Measurements from ENCODE around the gene STAMBP.

Gene STAMBP

GRCh38 chr2:73906847-73907505 is 78.2 kb downstream of the STAMBP start:
- Histone ChIP-seq H3K27me3 (no peaks in the 10 kb centered on the region), H3K9me3 (no peaks in the 10 kb centered on the region), H3K4me3 (ENCODE audit: low read depth, low read length) (no peak overlapping the region), H3K36me3 (no peaks in the 10 kb centered on the region), H3K4me1 (no peaks in the 10 kb centered on the region)
- no peak for TF ChIP-seq CTCF (IDR thresholded peaks at IDR 0.05; ENCODE audit: low read depth, low read length)
- no peak for DNase-seq

- H3K9me3 ChIP-seq, result no peaks in the 10 kb centered on the region
- no peak overlapping the region for H3K4me3 ChIP-seq (ENCODE audit: low read depth, low read length)
- no peaks in the 10 kb centered on the region for H3K4me1 ChIP-seq
- H3K27me3 ChIP-seq, result no peaks in the 10 kb centered on the region
- H3K36me3 ChIP-seq, result no peaks in the 10 kb centered on the region
- TF ChIP-seq CTCF (IDR thresholded peaks at IDR 0.05; ENCODE audit: low read depth, low read length), result peak; percentile 40
- peak; percentile 20 for DNase-seq
These were observed 79.2 kb downstream of the STAMBP start for GRCh38 chr2:73907840-73908452.

- Histone ChIP-seq H3K27me3 (no peaks in the 10 kb centered on the region), H3K36me3 (no peaks in the 10 kb centered on the region), H3K9me3 (no peaks in the 10 kb centered on the region), H3K4me1 (no peaks in the 10 kb centered on the region), H3K4me3 (ENCODE audit: low read depth, low read length) (no peak overlapping the region)
- no peak for DNase-seq
- TF ChIP-seq CTCF (IDR thresholded peaks at IDR 0.05; ENCODE audit: low read depth, low read length), result no peak
These were observed 80.2 kb downstream of the STAMBP start for GRCh38 chr2:73908689-73909652.

GRCh38 chr2:73910873-73911547 is 82.2 kb downstream of the STAMBP start:
- TF ChIP-seq CTCF (IDR thresholded peaks at IDR 0.05; ENCODE audit: low read depth, low read length), result no peak
- Histone ChIP-seq H3K9me3 (no peaks in the 10 kb centered on the region), H3K36me3 (no peaks in the 10 kb centered on the region)

GRCh38 chr2:73911548-73912208 is 82.9 kb downstream of the STAMBP start:
- no peak for TF ChIP-seq CTCF (IDR thresholded peaks at IDR 0.05; ENCODE audit: low read depth, low read length)
- no peaks in the 10 kb centered on the region for H3K27me3 ChIP-seq
- no peaks in the 10 kb centered on the region for H3K4me1 ChIP-seq
- no peak overlapping the region for H3K4me3 ChIP-seq (ENCODE audit: low read depth, low read length)
- no peak for DNase-seq
- H3K9me3 ChIP-seq, result no peaks in the 10 kb centered on the region
- no peaks in the 10 kb centered on the region for H3K36me3 ChIP-seq

More at GRCh38 chr2:73910873-73911547, 82.2 kb downstream of the STAMBP start:
- no peaks in the 10 kb centered on the region for H3K27me3 ChIP-seq
- H3K4me1 ChIP-seq, result no peaks in the 10 kb centered on the region
- H3K4me3 ChIP-seq (ENCODE audit: low read depth, low read length), result no peak overlapping the region
- no peak for DNase-seq

All from BE2C (cell line).